Gastrocnemius medialis (tissue), 4 donors: ENCODE data around the gene SLC45A1.

Experiments
- CTCF ChIP-seq, 5 experiments: fragments of 450-650 bp in 3 of 5; fragments of 200-600 bp in 2 of 5; sonication (generic) in 2 of 5; IDR thresholded peaks in 4 of 5; conservative IDR thresholded peaks in 1 of 5; 1 replicate in 4 of 5; 2 replicates in 1 of 5; pipeline ENCODE4 v1.5.1; 2016 to 2019; ENCODE audit warnings: antibody characterized with exemption in 5 of 5, mild to moderate bottlenecking in 3 of 5, moderate library complexity in 3 of 5
- POLR2A ChIP-seq, 2 donors: fragments of 450-650 bp; IDR thresholded peaks; one replicate each; pipeline ENCODE4 v1.6.1; 2017; ENCODE audit warnings: antibody characterized with exemption in 2 of 2, mild to moderate bottlenecking in 2 of 2, moderate library complexity in 2 of 2

- TF ChIP-seq CTCF (IDR thresholded peaks at IDR 0.05 in 4 of 5, conservative IDR thresholded peaks at IDR 0.05 in 1 of 5) (no peak), POLR2A (IDR thresholded peaks at IDR 0.05) (no peak)
These were observed 27.1 kb downstream of the SLC45A1 start for GRCh38 chr1:8344893-8345507.
